Measurements from ENCODE around the gene LRRC32.

DNA sequence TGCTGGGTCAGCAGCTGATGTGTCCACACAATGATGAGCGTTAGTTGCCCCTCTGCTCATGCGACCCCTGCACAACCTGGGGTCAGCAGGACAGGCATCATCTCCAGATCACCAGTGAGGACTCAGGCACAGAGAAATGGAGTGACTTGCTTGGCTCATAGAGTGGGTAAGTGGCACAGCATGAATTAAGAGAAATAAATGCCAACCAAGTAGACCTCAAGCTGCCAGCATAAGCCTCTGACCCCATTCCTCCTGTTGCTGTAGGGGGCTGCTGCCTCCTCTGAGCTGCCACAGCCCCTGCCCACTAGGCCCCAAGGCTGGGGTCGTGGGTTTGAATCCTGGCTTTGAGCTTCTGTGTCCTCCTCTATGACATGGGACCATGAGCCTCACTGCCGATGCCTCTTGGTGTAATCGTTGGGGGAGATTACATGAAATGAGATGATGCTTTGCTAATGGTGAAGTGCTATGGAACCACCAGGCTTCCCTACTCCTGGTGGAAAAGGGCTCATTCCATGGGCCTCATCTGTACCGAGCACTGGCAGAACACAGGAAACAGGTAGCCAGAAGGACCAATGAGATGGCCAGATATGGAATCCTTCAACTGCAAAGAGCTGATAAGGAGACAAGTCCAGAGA, 33.6 kb downstream of the LRRC32 start:
- TF ChIP-seq, protein P1, sequence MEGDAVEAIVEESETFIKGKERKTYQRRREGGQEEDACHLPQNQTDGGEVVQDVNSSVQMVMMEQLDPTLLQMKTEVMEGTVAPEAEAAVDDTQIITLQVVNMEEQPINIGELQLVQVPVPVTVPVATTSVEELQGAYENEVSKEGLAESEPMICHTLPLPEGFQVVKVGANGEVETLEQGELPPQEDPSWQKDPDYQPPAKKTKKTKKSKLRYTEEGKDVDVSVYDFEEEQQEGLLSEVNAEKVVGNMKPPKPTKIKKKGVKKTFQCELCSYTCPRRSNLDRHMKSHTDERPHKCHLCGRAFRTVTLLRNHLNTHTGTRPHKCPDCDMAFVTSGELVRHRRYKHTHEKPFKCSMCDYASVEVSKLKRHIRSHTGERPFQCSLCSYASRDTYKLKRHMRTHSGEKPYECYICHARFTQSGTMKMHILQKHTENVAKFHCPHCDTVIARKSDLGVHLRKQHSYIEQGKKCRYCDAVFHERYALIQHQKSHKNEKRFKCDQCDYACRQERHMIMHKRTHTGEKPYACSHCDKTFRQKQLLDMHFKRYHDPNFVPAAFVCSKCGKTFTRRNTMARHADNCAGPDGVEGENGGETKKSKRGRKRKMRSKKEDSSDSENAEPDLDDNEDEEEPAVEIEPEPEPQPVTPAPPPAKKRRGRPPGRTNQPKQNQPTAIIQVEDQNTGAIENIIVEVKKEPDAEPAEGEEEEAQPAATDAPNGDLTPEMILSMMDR (IDR thresholded peaks at IDR 0.05): no peak
- TF ChIP-seq POLR2A (IDR thresholded peaks at IDR 0.05): no peak

Data from adrenal gland (tissue), 5 donors.